ENCODE data around the gene BOC.

DNA sequence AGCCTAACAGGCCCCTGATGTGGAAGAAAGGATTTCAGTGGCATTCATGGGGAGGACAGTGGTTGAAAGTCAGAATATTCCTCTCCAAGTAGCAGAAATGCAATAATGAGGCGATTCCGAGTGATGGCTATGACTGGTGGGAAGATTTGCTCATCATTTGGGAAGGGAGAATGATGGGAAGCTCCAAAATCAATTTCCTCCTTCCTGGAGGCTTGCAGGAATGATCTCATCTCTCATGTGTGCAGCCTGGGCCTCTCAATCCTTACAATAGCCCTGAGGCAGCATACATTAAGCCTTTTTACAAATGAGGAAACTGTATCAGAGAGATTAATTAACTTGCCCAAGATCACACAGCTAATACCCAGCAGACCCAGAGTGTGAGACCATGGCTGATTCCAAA, 58.7 kb downstream of the BOC start:
- TF ChIP-seq, protein P1, sequence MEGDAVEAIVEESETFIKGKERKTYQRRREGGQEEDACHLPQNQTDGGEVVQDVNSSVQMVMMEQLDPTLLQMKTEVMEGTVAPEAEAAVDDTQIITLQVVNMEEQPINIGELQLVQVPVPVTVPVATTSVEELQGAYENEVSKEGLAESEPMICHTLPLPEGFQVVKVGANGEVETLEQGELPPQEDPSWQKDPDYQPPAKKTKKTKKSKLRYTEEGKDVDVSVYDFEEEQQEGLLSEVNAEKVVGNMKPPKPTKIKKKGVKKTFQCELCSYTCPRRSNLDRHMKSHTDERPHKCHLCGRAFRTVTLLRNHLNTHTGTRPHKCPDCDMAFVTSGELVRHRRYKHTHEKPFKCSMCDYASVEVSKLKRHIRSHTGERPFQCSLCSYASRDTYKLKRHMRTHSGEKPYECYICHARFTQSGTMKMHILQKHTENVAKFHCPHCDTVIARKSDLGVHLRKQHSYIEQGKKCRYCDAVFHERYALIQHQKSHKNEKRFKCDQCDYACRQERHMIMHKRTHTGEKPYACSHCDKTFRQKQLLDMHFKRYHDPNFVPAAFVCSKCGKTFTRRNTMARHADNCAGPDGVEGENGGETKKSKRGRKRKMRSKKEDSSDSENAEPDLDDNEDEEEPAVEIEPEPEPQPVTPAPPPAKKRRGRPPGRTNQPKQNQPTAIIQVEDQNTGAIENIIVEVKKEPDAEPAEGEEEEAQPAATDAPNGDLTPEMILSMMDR (IDR thresholded peaks at IDR 0.05) = no peak
- no peak for TF ChIP-seq POLR2A (IDR thresholded peaks at IDR 0.05)
